SK-N-SH treated with all-trans-retinoic acid at 6 μM for 48 hours (cell line): Measurements from ENCODE around the gene NEK7.

Source experiments
- ARNTL ChIP-seq: fragments of 450-650 bp; formaldehyde crosslinking; IDR thresholded peaks from 2 replicates; pipeline ENCODE4 v1.5.0; 2020; ENCODE audit warnings: low read depth, mild to moderate bottlenecking, moderate library complexity, borderline replicate concordance
- ISL1 ChIP-seq: fragments of 250-450 bp; sonication (Bioruptor Pico); IDR thresholded peaks from 2 replicates; pipeline ENCODE4 v2.1.2; 2022; ENCODE audit warnings: mild to moderate bottlenecking, moderate library complexity
- OSR1 ChIP-seq: fragments of 250-450 bp; sonication (Bioruptor Pico); IDR thresholded peaks from 2 replicates; pipeline ENCODE4 v1.8.0; 2022; ENCODE audit warnings: moderate library complexity, mild to moderate bottlenecking, inconsistent platforms
- RARB ChIP-seq: fragments of 250-450 bp; sonication (Bioruptor Pico); IDR thresholded peaks from 2 replicates; pipeline ENCODE4 v1.8.0; 2021; ENCODE audit warnings: mild to moderate bottlenecking, moderate library complexity
- SNAI2 ChIP-seq: fragments of 250-450 bp; sonication (Bioruptor Pico); IDR thresholded peaks from 2 replicates; pipeline ENCODE4 v1.5.0; 2020; ENCODE audit warnings: mild to moderate bottlenecking, moderate library complexity
- TSHZ2 ChIP-seq: fragments of 250-450 bp; sonication (Bioruptor Pico); IDR thresholded peaks from 2 replicates; pipeline ENCODE4 v1.5.0; 2020; ENCODE audit warnings: mild to moderate bottlenecking, moderate library complexity
- ZC3H10 ChIP-seq: fragments of 250-450 bp; sonication (Bioruptor Pico); IDR thresholded peaks from 2 replicates; pipeline ENCODE4 v1.5.1; 2021; ENCODE audit warnings: mild to moderate bottlenecking, moderate library complexity
- ZFP3 ChIP-seq: fragments of 250-450 bp; sonication (Bioruptor Pico); IDR thresholded peaks from 2 replicates; pipeline ENCODE4 v1.5.0; 2020; ENCODE audit warnings: mild to moderate bottlenecking, moderate library complexity
- ZFP30 ChIP-seq: fragments of 450-650 bp; formaldehyde crosslinking; IDR thresholded peaks from 2 replicates; pipeline ENCODE4 v1.5.0; 2022; ENCODE audit warnings: mild to moderate bottlenecking, moderate library complexity
- ZNF565 ChIP-seq: fragments of 450-650 bp; formaldehyde crosslinking; conservative IDR thresholded peaks from 2 replicates; pipeline ENCODE4 v1.5.0; 2020; ENCODE audit warnings: low read depth, mild to moderate bottlenecking, moderate library complexity
- TF ChIP-seq, protein P1 (sequence below): fragments of 250-450 bp; sonication (Bioruptor Pico); IDR thresholded peaks from 2 replicates; pipeline ENCODE4 v1.8.0; 2020; ENCODE audit warnings: mild to moderate bottlenecking, moderate library complexity, borderline replicate concordance
- TF ChIP-seq, protein P2 (sequence below): fragments of 250-450 bp; sonication (Bioruptor Pico); IDR thresholded peaks from 2 replicates; pipeline ENCODE4 v1.5.1; 2020; ENCODE audit warnings: low read depth, mild to moderate bottlenecking, moderate library complexity
- TF ChIP-seq, protein P3 (sequence below): fragments of 250-450 bp; sonication (Bioruptor Pico); IDR thresholded peaks from 2 replicates; pipeline ENCODE4 v1.8.0; 2021; ENCODE audit warnings: low read depth, mild to moderate bottlenecking, moderate library complexity, borderline replicate concordance

DNA sequence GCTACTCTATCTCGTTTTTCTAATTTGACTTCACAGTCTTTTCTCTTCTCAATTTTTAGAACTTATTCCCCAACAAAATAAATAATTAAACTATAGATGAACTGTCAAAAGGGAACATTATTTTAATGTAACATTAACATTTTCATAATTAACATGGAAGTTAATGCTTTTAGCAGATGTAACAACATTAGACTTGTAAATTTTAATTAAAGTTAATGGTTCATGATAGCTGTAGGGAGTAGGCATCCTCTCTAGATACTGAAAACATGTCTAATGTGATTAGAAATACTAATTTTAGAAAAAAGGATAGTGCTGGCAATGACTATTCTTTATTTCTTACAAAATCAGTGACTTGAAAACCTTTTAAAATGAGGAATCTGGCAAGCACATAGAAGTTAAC, 32.1 kb upstream of the NEK7 start:
- TF ChIP-seq, protein P1, sequence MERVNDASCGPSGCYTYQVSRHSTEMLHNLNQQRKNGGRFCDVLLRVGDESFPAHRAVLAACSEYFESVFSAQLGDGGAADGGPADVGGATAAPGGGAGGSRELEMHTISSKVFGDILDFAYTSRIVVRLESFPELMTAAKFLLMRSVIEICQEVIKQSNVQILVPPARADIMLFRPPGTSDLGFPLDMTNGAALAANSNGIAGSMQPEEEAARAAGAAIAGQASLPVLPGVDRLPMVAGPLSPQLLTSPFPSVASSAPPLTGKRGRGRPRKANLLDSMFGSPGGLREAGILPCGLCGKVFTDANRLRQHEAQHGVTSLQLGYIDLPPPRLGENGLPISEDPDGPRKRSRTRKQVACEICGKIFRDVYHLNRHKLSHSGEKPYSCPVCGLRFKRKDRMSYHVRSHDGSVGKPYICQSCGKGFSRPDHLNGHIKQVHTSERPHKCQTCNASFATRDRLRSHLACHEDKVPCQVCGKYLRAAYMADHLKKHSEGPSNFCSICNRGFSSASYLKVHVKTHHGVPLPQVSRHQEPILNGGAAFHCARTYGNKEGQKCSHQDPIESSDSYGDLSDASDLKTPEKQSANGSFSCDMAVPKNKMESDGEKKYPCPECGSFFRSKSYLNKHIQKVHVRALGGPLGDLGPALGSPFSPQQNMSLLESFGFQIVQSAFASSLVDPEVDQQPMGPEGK (CRISPR knock-in tag): no peak
- TF ChIP-seq RARB (CRISPR knock-in tag) (no peak), ZNF565 (CRISPR knock-in tag) (no peak), ZFP3 (CRISPR knock-in tag) (no peak), ARNTL (CRISPR knock-in tag) (no peak), OSR1 (CRISPR knock-in tag) (no peak), ISL1 (CRISPR knock-in tag) (peak; percentile 37; the same call in 1 of the 2 replicates), ZFP30 (CRISPR knock-in tag) (no peak), ZC3H10 (CRISPR knock-in tag) (peak; percentile 29; the same call in 1 of the 2 replicates), TSHZ2 (CRISPR knock-in tag) (no peak), SNAI2 (CRISPR knock-in tag) (no peak)
- TF ChIP-seq, protein P2, sequence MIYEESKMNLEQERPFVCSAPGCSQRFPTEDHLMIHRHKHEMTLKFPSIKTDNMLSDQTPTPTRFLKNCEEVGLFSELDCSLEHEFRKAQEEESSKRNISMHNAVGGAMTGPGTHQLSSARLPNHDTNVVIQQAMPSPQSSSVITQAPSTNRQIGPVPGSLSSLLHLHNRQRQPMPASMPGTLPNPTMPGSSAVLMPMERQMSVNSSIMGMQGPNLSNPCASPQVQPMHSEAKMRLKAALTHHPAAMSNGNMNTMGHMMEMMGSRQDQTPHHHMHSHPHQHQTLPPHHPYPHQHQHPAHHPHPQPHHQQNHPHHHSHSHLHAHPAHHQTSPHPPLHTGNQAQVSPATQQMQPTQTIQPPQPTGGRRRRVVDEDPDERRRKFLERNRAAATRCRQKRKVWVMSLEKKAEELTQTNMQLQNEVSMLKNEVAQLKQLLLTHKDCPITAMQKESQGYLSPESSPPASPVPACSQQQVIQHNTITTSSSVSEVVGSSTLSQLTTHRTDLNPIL (CRISPR knock-in tag): no peak
- TF ChIP-seq, protein P3, sequence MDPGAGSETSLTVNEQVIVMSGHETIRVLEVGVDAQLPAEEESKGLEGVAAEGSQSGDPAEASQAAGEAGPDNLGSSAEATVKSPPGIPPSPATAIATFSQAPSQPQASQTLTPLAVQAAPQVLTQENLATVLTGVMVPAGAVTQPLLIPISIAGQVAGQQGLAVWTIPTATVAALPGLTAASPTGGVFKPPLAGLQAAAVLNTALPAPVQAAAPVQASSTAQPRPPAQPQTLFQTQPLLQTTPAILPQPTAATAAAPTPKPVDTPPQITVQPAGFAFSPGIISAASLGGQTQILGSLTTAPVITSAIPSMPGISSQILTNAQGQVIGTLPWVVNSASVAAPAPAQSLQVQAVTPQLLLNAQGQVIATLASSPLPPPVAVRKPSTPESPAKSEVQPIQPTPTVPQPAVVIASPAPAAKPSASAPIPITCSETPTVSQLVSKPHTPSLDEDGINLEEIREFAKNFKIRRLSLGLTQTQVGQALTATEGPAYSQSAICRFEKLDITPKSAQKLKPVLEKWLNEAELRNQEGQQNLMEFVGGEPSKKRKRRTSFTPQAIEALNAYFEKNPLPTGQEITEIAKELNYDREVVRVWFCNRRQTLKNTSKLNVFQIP (CRISPR knock-in tag): no peak
